Natural killer cell (primary cell): ENCODE data around the gene ACOT7. TPM values are rescaled to one million over a fixed set of nuclear protein-coding genes. Genes with fewer than 3 reads are reported as not detected.
"Not testable (repeated sequence)": the region's sequence is repeated elsewhere in the genome, so short reads cannot be mapped to it uniquely, and the experiment has no call there.

Source experiments
- ATAC-seq, 3 donors: fragments of 150-1000 bp in 2 of 3; fragments of 200-7000 bp in 1 of 3; cut with Tn5 transposase; 1 replicate in 1 of 3; 2 replicates in 2 of 3; pipeline ENCODE4 v1.10.0; 2021; ENCODE audit warnings: mild to moderate bottlenecking in 2 of 3, moderate library complexity in 2 of 3
- DNase-seq, 2 donors: peaks; one replicate each; pipeline versions ENCODE4 v3.0.0 to v3.0.0-alpha.2; 2013 to 2021; ENCODE audit warnings: mixed read lengths in 1 of 2
- H3K27ac ChIP-seq: one replicate; pipeline ENCODE4 v1.5.1; 2013; ENCODE audit warnings: mild to moderate bottlenecking, low read length
- H3K27me3 ChIP-seq: one replicate; pipeline ENCODE4 v1.6.1; 2013; ENCODE audit warnings: low read length; ENCODE audit not compliant: control insufficient read depth, insufficient read depth
- H3K36me3 ChIP-seq: one replicate; pipeline ENCODE4 v1.6.1; 2013; ENCODE audit warnings: low read length; ENCODE audit not compliant: control insufficient read depth, insufficient read depth
- H3K4me1 ChIP-seq: one replicate; pipeline ENCODE4 v1.6.1; 2013; ENCODE audit warnings: low read length; ENCODE audit not compliant: control insufficient read depth, insufficient read depth
- H3K4me3 ChIP-seq: one replicate; pipeline ENCODE4 v1.5.1; 2013; ENCODE audit warnings: low read length
- H3K9me3 ChIP-seq: one replicate; pipeline ENCODE4 v1.6.1; 2013; ENCODE audit warnings: low read length; ENCODE audit not compliant: control insufficient read depth, insufficient read depth
- H3K27ac Mint-ChIP-seq, 2 donors: one replicate each; pipeline ENCODE4 v1.8.0; 2022; ENCODE audit warnings: mild to moderate bottlenecking in 2 of 2, mixed read lengths in 2 of 2, moderate library complexity in 1 of 2
- H3K27me3 Mint-ChIP-seq, 2 donors: one replicate each; pipeline ENCODE4 v1.8.0; 2022; ENCODE audit warnings: low read depth in 2 of 2, mixed read lengths in 2 of 2
- H3K36me3 Mint-ChIP-seq: one replicate; pipeline ENCODE4 v1.8.0; 2022; ENCODE audit warnings: mixed read lengths
- H3K4me1 Mint-ChIP-seq, 2 donors: one replicate each; pipeline ENCODE4 v1.8.0; 2022; ENCODE audit warnings: mixed read lengths in 2 of 2
- H3K4me3 Mint-ChIP-seq: one replicate; pipeline ENCODE4 v1.8.0; 2022; ENCODE audit warnings: mild to moderate bottlenecking, moderate library complexity, mixed read lengths
- H3K9me3 Mint-ChIP-seq, 2 donors: one replicate each; pipeline ENCODE4 v1.8.0; 2022; ENCODE audit warnings: mixed read lengths in 2 of 2
- WGBS: methylation state at CpG from one replicate; pipeline ENCODE4 v1.1.7; 2013; ENCODE audit warnings: missing lambda C conversion rate; ENCODE audit not compliant: insufficient coverage; 5-methylcytosine and 5-hydroxymethylcytosine counted together
- intact Hi-C: fragments of 100-400 bp; cut with micrococcal nuclease; formaldehyde crosslinking; loops from one replicate; pipeline ENCODE4 v1.14.2; 2022
- total RNA-seq, 4 donors: library from RNA; stranded (reverse); fragments of 120-200 nt in 1 of 4; gene quantifications; one replicate each; pipeline versions ENCODE4 v1.2.3 to v1.2.4, GENCODE V29; 2013 to 2022
- TF ChIP-seq, protein P1 (sequence below): fragments of 200-600 bp; IDR thresholded peaks from one replicate; pipeline ENCODE4 v1.8.0; 2022; ENCODE audit warnings: antibody characterized with exemption

Gene ACOT7
- total RNA-seq, 3 donors from 2014 or later (not counting 1 experiment from before 2014, with no cell fraction given): 11.5 to 16.9 (median 15.4) TPM

DNA sequence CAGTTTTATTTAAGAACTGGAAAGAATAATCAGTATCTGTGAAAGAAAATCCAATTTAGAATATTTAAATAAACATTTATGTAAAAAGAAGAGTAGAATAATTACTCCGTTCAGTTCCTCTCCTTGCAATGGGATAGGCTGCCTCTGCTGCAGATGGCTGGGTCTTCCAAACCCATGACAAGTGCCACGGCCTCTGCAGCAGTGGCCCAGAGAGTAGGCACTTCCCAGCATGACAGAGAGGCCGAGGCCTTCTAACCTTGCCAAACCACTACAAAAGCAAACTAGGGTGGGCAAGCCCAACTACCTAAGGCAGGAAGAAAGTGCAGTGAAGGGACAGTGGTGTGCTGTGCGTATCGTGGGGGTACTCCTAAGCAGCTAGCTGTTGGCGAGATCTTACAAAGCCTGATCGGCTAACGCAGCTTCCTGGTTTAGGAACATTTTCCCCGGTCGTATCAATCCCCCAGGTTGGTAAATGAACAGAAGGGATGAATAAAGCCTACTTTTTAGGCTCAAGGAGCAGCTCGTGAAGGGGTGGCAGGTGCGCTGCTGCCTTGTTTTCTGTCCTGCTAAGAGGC, 172.3 kb downstream of the ACOT7 start:
- Histone ChIP-seq H3K9me3 (no peaks in the 10 kb centered on the region), H3K4me1 (no peaks in the 10 kb centered on the region), H3K27ac (no peak overlapping the region), H3K4me3 (no peak overlapping the region), H3K27me3 (no peaks in the 10 kb centered on the region), H3K36me3 (peaks cover 20% of the 10 kb centered on the region)
- Mint-ChIP-seq H3K4me1 (peaks cover 0 to 5% of the 10 kb centered on the region in 2 donors), H3K36me3 (peaks cover 6% of the 10 kb centered on the region), H3K27me3 (no peaks in the 10 kb centered on the region), H3K27ac (no peak overlapping the region), H3K9me3 (no peaks in the 10 kb centered on the region), H3K4me3 (no peak overlapping the region)
- intact Hi-C loops: no loop called here
- 93% methylated on average over 11 of the region's 12 CpGs for WGBS
- ATAC-seq (no peak), DNase-seq (no peak)
- TF ChIP-seq, protein P1, sequence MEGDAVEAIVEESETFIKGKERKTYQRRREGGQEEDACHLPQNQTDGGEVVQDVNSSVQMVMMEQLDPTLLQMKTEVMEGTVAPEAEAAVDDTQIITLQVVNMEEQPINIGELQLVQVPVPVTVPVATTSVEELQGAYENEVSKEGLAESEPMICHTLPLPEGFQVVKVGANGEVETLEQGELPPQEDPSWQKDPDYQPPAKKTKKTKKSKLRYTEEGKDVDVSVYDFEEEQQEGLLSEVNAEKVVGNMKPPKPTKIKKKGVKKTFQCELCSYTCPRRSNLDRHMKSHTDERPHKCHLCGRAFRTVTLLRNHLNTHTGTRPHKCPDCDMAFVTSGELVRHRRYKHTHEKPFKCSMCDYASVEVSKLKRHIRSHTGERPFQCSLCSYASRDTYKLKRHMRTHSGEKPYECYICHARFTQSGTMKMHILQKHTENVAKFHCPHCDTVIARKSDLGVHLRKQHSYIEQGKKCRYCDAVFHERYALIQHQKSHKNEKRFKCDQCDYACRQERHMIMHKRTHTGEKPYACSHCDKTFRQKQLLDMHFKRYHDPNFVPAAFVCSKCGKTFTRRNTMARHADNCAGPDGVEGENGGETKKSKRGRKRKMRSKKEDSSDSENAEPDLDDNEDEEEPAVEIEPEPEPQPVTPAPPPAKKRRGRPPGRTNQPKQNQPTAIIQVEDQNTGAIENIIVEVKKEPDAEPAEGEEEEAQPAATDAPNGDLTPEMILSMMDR: no peak

DNA sequence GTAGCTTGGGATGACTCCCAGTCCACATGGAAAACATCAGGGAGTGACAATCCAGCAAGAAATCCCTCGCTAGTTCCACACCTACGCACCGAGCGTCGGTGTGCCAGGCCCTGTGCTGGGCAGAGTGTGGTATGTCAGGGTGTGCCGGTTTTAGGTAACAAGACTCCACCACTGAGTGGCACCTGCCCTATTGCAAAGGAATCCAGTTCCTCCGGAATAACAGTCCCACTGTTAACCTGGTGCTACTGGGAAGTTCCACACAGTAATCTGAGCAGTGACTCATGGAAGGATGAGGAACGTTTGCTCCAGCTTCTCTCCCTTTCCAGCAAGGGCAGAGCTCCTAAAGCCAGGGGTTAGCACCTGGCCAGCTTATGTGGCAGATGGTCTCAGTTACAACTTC, 173.3 kb downstream of the ACOT7 start:
- H3K27me3 Mint-ChIP-seq: peaks cover 5% of the 10 kb centered on the region in 2 donors

DNA sequence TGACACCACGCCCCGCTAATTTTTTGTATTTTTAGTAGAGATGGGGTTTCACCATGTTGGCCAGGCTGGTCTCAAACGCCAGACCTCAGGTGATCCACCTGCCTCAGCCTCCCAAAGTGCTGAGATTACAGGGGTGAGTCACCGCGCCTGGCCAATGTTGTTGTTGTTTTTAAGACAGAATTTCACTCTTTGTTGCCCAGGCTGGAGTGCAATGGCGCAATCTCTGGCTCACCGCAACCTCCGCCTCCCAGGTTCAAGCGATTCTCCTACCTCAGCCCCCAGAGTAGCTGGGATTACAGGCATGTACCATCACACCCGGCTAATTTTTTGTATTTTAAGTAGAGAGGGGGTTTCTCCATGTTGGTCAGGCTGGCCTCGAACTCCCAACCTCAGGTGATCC, 173.9 kb downstream of the ACOT7 start:
- H3K4me3 ChIP-seq, H3K4me1 ChIP-seq, H3K4me1 Mint-ChIP-seq, ATAC-seq, H3K4me3 Mint-ChIP-seq, H3K27me3 ChIP-seq, H3K27ac ChIP-seq, DNase-seq, intact Hi-C loops, H3K36me3 Mint-ChIP-seq, H3K9me3 ChIP-seq, H3K27ac Mint-ChIP-seq, H3K9me3 Mint-ChIP-seq, H3K27me3 Mint-ChIP-seq: not testable (repeated sequence)
- H3K36me3 ChIP-seq: peaks cover 17% of the 10 kb centered on the region
- WGBS: 94% methylated on average over 11 of the region's 11 CpGs

More for the DNA sequence above, 173.3 kb downstream of the ACOT7 start:
- H3K4me3 ChIP-seq: no peak overlapping the region
- no peak overlapping the region for H3K27ac Mint-ChIP-seq
- TF ChIP-seq, protein P1: no peak
- H3K4me1 Mint-ChIP-seq: peaks cover 0 to 5% of the 10 kb centered on the region in 2 donors
- H3K9me3 Mint-ChIP-seq: no peaks in the 10 kb centered on the region
- no peak for DNase-seq
- H3K27me3 ChIP-seq: no peaks in the 10 kb centered on the region
- ATAC-seq: no peak
- H3K4me3 Mint-ChIP-seq: no peak overlapping the region
- no peaks in the 10 kb centered on the region for H3K9me3 ChIP-seq
- H3K27ac ChIP-seq: no peak overlapping the region
- H3K36me3 ChIP-seq: peaks cover 20% of the 10 kb centered on the region
- intact Hi-C loops: no loop called here
- peaks cover 6% of the 10 kb centered on the region for H3K36me3 Mint-ChIP-seq
- H3K4me1 ChIP-seq: no peaks in the 10 kb centered on the region
- WGBS: 94% methylated on average over 8 of the region's 8 CpGs

DNA sequence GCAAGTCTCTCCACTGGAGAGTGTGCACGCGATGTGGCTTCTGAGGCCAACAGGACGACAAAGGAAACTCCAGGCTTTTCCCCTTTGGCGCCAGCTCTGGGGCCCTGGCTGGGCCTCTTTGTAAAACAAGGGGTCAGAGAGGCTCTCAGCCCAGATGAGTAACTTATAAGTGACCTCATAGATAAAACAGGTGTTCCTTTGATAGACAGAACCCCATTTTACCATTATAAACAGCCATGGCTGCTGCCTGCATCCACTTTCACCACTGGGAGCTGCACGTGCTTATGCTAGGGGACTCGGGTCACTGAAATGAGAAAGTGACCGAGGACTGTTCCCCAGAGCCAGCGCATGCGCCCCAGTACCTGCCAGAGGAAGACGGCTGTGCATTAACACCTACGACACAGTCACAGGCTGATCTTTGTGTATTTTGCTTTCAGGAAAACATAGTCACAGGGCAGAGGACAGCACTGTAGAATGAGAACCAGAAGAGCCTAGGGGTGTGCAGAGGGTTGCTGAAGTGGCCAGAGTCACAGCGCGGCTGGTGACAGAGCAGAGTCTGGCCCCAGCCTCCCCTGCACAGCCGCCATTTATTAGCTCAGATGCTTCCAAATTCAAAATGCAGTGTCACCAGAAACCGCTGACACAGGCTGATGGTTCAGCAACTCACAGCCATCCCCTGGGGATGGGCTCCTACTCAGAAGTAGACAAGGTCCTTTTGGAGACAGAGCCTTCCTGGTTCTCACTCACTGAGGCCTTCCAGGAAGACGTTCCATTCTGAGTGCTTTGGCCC, 175.0 kb downstream of the ACOT7 start:
- 94% methylated on average over 16 of the region's 16 CpGs for WGBS
- Mint-ChIP-seq H3K9me3 (no peaks in the 10 kb centered on the region), H3K27me3 (peaks cover 5 to 8% of the 10 kb centered on the region in 2 donors), H3K27ac (no peak overlapping the region), H3K4me1 (no peaks in the 10 kb centered on the region), H3K4me3 (no peak overlapping the region), H3K36me3 (no peaks in the 10 kb centered on the region)
- TF ChIP-seq, protein P1: no peak
- no peaks in the 10 kb centered on the region for H3K27me3 ChIP-seq
- no peaks in the 10 kb centered on the region for H3K4me1 ChIP-seq
- H3K4me3 ChIP-seq: no peak overlapping the region
- H3K27ac ChIP-seq: no peak overlapping the region
- H3K9me3 ChIP-seq: no peaks in the 10 kb centered on the region
- intact Hi-C loops: no loop called here
- DNase-seq: no peak
- ATAC-seq: no peak
- peaks cover 7% of the 10 kb centered on the region for H3K36me3 ChIP-seq

Other genes with a start within 250 kb of the ACOT7 start
- 1 to 10 TPM in 1 of 3 donors, under 1 TPM in 2; 0.34 to 1.2 (median 0.73) TPM for gene CHD5, start 213.4 kb downstream of the ACOT7 start, total RNA-seq
- 100 to 1,000 TPM; 210 to 239 (median 228) TPM for gene RPL22, start 194.2 kb downstream of the ACOT7 start, total RNA-seq
- 1 to 10 TPM; 2.1 to 5.5 (median 2.3) TPM for gene RNF207, start 187.6 kb downstream of the ACOT7 start, total RNA-seq
- gene ICMT, start 157.8 kb downstream of the ACOT7 start, total RNA-seq: 10 to 100 TPM in 2 of 3 donors, 1 to 10 TPM in 1; 8.6 to 16.9 (median 15.6) TPM
- gene HES3, start 149.6 kb downstream of the ACOT7 start, total RNA-seq: not detected
- 1 to 10 TPM; 8.5 to 9.7 (median 8.7) TPM for gene GPR153, start 132.7 kb downstream of the ACOT7 start, total RNA-seq
- gene HES2, start 26.2 kb upstream of the ACOT7 start, total RNA-seq: not detected
- gene ESPN, start 31.0 kb upstream of the ACOT7 start, total RNA-seq: 1 to 10 TPM; 1.1 to 2.0 (median 1.7) TPM
- gene TNFRSF25, start 72.4 kb upstream of the ACOT7 start, total RNA-seq: 10 to 100 TPM; 14.5 to 41.5 (median 19.9) TPM
- gene PLEKHG5, start 97.9 kb upstream of the ACOT7 start, total RNA-seq: 1 to 10 TPM in 1 of 3 donors, under 1 TPM in 2; 0.16 to 1.1 (median 0.54) TPM
- gene NOL9, start 160.7 kb upstream of the ACOT7 start, total RNA-seq: 10 to 100 TPM; 40.7 to 53.3 (median 52.0) TPM
- not detected for gene TAS1R1, start 161.5 kb upstream of the ACOT7 start, total RNA-seq
- gene ZBTB48, start 186.2 kb upstream of the ACOT7 start, total RNA-seq: 10 to 100 TPM; 45.6 to 56.4 (median 54.0) TPM
- gene KLHL21, start 209.1 kb upstream of the ACOT7 start, total RNA-seq: 10 to 100 TPM; 23.5 to 37.8 (median 28.9) TPM
- 10 to 100 TPM in 2 of 3 donors, 1 to 10 TPM in 1; 7.3 to 14.2 (median 10.9) TPM for gene PHF13, start 220.0 kb upstream of the ACOT7 start, total RNA-seq
- 10 to 100 TPM; 11.7 to 23.4 (median 23.1) TPM for gene THAP3, start 231.1 kb upstream of the ACOT7 start, total RNA-seq